Tibial artery (tissue), 4 donors: ENCODE results near the gene TIGD3.

Source experiments
- DNase-seq, 2 donors: peaks; one replicate each; pipeline ENCODE4 v3.0.0-alpha.2; 2019
- H3K27ac ChIP-seq, 2 donors: fragments of 200-600 bp; sonication (generic) in 1 of 2; 1 replicate in 1 of 2; 2 replicates in 1 of 2; pipeline ENCODE4 v1.5.1; 2018 to 2019; ENCODE audit warnings: mild to moderate bottlenecking in 1 of 2
- H3K27me3 ChIP-seq, 2 donors: fragments of 200-600 bp; sonication (generic) in 1 of 2; one replicate each; pipeline versions ENCODE4 v1.5.1 to v1.6.0; 2016 to 2019
- H3K36me3 ChIP-seq, 3 donors: fragments of 200-600 bp; sonication (generic) in 2 of 3; one replicate each; pipeline ENCODE4 v1.5.1; 2016 to 2019; ENCODE audit warnings: mild to moderate bottlenecking in 2 of 3
- H3K4me1 ChIP-seq, 4 donors: fragments of 200-600 bp; sonication (generic) in 2 of 4; 1 replicate in 3 of 4; 2 replicates in 1 of 4; pipeline ENCODE4 v1.5.1; 2016 to 2019
- H3K4me3 ChIP-seq, 2 donors: fragments of 200-600 bp; sonication (generic) in 1 of 2; 1 replicate in 1 of 2; 2 replicates in 1 of 2; pipeline ENCODE4 v1.5.1; 2018 to 2019; ENCODE audit warnings: mild to moderate bottlenecking in 2 of 2
- H3K9me3 ChIP-seq, 3 donors: fragments of 200-600 bp; sonication (generic) in 1 of 3; one replicate each; pipeline ENCODE4 v1.5.1; 2016 to 2019
- intact Hi-C: fragments of 100-400 bp; cut with DNase I; formaldehyde crosslinking; loops from one replicate; pipeline ENCODE4 v1.15.0; 2023; ENCODE audit warnings: low total_unique reads
- TF ChIP-seq, protein P1 (sequence below), 2 experiments: fragments of 200-600 bp in 1 of 2; fragments of 450-650 bp in 1 of 2; IDR thresholded peaks; one replicate each; pipeline ENCODE4 v1.5.1; 2017 to 2019; ENCODE audit warnings: antibody characterized with exemption in 2 of 2, mild to moderate bottlenecking in 1 of 2, moderate library complexity in 1 of 2

Gene TIGD3

GRCh38 chr11:65309006-65309405 is 45.5 kb upstream of the TIGD3 start:
- Histone ChIP-seq H3K36me3 (no peaks in the 10 kb centered on the region), H3K4me1 (peaks cover 0 to 11% (median 3%) of the 10 kb centered on the region in 4 donors), H3K27me3 (no peaks in the 10 kb centered on the region), H3K9me3 (no peaks in the 10 kb centered on the region), H3K4me3 (no peak overlapping the region), H3K27ac (no peak overlapping the region)
- intact Hi-C loops, result no loop called here
- DNase-seq, result no peak
- TF ChIP-seq, protein P1, sequence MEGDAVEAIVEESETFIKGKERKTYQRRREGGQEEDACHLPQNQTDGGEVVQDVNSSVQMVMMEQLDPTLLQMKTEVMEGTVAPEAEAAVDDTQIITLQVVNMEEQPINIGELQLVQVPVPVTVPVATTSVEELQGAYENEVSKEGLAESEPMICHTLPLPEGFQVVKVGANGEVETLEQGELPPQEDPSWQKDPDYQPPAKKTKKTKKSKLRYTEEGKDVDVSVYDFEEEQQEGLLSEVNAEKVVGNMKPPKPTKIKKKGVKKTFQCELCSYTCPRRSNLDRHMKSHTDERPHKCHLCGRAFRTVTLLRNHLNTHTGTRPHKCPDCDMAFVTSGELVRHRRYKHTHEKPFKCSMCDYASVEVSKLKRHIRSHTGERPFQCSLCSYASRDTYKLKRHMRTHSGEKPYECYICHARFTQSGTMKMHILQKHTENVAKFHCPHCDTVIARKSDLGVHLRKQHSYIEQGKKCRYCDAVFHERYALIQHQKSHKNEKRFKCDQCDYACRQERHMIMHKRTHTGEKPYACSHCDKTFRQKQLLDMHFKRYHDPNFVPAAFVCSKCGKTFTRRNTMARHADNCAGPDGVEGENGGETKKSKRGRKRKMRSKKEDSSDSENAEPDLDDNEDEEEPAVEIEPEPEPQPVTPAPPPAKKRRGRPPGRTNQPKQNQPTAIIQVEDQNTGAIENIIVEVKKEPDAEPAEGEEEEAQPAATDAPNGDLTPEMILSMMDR (IDR thresholded peaks at IDR 0.05), result no peak

DNA sequence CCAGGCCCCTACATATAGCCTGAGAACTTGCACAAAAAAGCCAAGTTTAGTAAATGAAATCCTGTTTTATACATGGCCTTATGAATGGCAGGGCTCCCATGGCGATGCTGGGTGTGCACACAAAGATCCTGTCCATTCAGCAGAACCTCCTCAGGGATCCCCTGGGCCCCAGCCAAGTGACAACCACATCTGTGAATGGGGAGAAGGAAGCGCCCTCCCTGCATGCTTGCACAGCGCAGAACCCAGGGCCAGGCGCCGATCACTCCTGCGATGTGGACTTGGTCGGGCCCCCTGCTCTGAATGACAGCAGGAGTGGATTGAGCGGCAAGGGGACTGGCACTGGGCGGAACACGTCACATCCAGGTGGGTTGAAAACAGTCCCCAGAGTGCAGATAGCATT is 44.3 kb upstream of the TIGD3 start:
- peaks cover 0 to 18% (median 7%) of the 10 kb centered on the region in 4 donors for H3K4me1 ChIP-seq
- no peak overlapping the region for H3K4me3 ChIP-seq
- no peaks in the 10 kb centered on the region for H3K9me3 ChIP-seq
- intact Hi-C loops, result no loop called here
- H3K27ac ChIP-seq, result no peak overlapping the region
- no peaks in the 10 kb centered on the region for H3K27me3 ChIP-seq
- DNase-seq, result peak in 1 of 2 donors; percentile 69
- no peaks in the 10 kb centered on the region for H3K36me3 ChIP-seq
- TF ChIP-seq, protein P1 (IDR thresholded peaks at IDR 0.05), result no peak

DNA sequence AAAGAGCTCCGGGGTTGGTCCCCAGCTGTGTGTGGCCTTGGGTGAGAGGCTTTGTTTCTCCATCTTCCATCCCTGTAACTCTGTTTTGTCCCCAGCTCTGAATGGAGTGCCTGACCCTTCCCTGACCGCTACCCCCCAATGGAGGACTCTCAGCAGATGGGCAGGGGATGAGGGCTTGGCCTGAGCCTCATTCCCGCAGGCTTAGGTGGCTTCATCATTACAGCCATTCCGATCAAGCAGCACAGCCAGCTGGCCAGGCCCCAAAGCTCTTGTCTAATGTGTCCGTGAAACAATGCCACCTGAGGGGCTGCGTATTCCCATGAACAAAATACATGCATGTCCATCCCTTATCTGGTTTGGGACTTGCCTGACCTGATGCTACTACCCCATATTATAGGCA is 43.8 kb upstream of the TIGD3 start:
- Histone ChIP-seq H3K9me3 (no peaks in the 10 kb centered on the region), H3K4me3 (no peak overlapping the region), H3K36me3 (no peaks in the 10 kb centered on the region), H3K27me3 (no peaks in the 10 kb centered on the region), H3K27ac (no peak overlapping the region), H3K4me1 (peaks cover 0 to 20% (median 10%) of the 10 kb centered on the region in 4 donors)
- intact Hi-C loops, result no loop called here
- TF ChIP-seq, protein P1 (IDR thresholded peaks at IDR 0.05), result no peak
- no peak for DNase-seq

- TF ChIP-seq, protein P1 (IDR thresholded peaks at IDR 0.05), result no peak
- intact Hi-C loops, result no loop called here
- H3K27ac ChIP-seq, result no peak overlapping the region
- H3K4me3 ChIP-seq, result no peak overlapping the region
- H3K27me3 ChIP-seq, result no peaks in the 10 kb centered on the region
- no peak for DNase-seq
- no peaks in the 10 kb centered on the region for H3K9me3 ChIP-seq
- H3K36me3 ChIP-seq, result no peaks in the 10 kb centered on the region
- H3K4me1 ChIP-seq, result peaks cover 0 to 25% (median 8%) of the 10 kb centered on the region in 4 donors
These were observed 43.3 kb upstream of the TIGD3 start for GRCh38 chr11:65311170-65311678.

GRCh38 chr11:65314501-65315203 is 39.9 kb upstream of the TIGD3 start, which contains the start of gene CDC42EP2:
Gene CDC42EP2 (plus strand): TSS chr11:65314866. CDS start chr11:65320899, 6,033 bp downstream.
- H3K9me3 ChIP-seq, result no peaks in the 10 kb centered on the region
- peak within 1 kb of the TSS; percentile 71 to 85 for H3K27ac ChIP-seq
- DNase-seq, result peak; percentile 79 to 95
- H3K36me3 ChIP-seq, result no peaks in the 10 kb centered on the region
- peak within 1 kb of the TSS; percentile 64 to 68 for H3K4me3 ChIP-seq
- no peaks in the 10 kb centered on the region for H3K27me3 ChIP-seq
- intact Hi-C loops, result loop anchor here (2.0 to 5.0 kb wide), 2 partner anchors 40 to 87 kb away; no protein-coding TSS in a partner anchor
- TF ChIP-seq, protein P1 (IDR thresholded peaks at IDR 0.05), result peak in 1 of 2 experiments; percentile 28
- peaks cover 0 to 36% (median 10%) of the 10 kb centered on the region in 4 donors for H3K4me1 ChIP-seq
